ENCODE results near the gene LETM1. TPM values are rescaled to one million over a fixed set of nuclear protein-coding genes. Genes with fewer than 3 reads are reported as not detected.

LETM1 gene
- total and polyA plus RNA-seq, 8 donors, result 5.3 to 255 (median 52.1) TPM

- Histone ChIP-seq H3K36me3 (no peaks in the 10 kb centered on the region), H3K27ac (peak overlapping the region in 1 of 5 donors; percentile 43), H3K4me1 (peaks cover 23 to 45% (median 36%) of the 10 kb centered on the region in 4 donors), H3K27me3 (peaks cover 0 to 71% (median 16%) of the 10 kb centered on the region in 3 donors), H3K4me3 (peak overlapping the region; percentile 9 to 39 (median 28)), H3K9me3 (no peaks in the 10 kb centered on the region)
- intact Hi-C loops (cut with DNase I; ENCODE audit: low total_unique reads), result no loop called here
- DNase-seq, result peak; percentile 37 to 86
- TF ChIP-seq CTCF (IDR thresholded peaks at IDR 0.05), result peak in 1 of 7 experiments; percentile 10
- no peak for TF ChIP-seq POLR2AphosphoS5 (IDR thresholded peaks at IDR 0.05)
- no peak for TF ChIP-seq POLR2A (IDR thresholded peaks at IDR 0.05)
- WGBS, 5 donors, result 0 to 10% (median 8%) methylated on average over 1 to 36 of the region's 36 CpGs
These were observed 92.3 kb downstream of the LETM1 start for GRCh38 chr4:1763550-1764080.

- intact Hi-C loops (cut with DNase I; ENCODE audit: low total_unique reads), result no loop called here
- H3K4me1 ChIP-seq, result peaks cover 23 to 42% (median 32%) of the 10 kb centered on the region in 4 donors
- WGBS, 5 donors, result 24 to 31% (median 29%) methylated on average over 15 to 31 of the region's 31 CpGs
- no peaks in the 10 kb centered on the region for H3K9me3 ChIP-seq
- H3K4me3 ChIP-seq, result peak overlapping the region; percentile 9 to 39 (median 28)
- peak overlapping the region in 1 of 5 donors; percentile 43 for H3K27ac ChIP-seq
- TF ChIP-seq POLR2A (IDR thresholded peaks at IDR 0.05) (no peak), EP300 (IDR thresholded peaks at IDR 0.05) (no peak), POLR2AphosphoS5 (IDR thresholded peaks at IDR 0.05) (no peak), CTCF (IDR thresholded peaks at IDR 0.05) (no peak)
- H3K36me3 ChIP-seq, result no peaks in the 10 kb centered on the region
- DNase-seq, result no peak
- H3K27me3 ChIP-seq, result peaks cover 0 to 66% (median 16%) of the 10 kb centered on the region in 3 donors
These were observed 92.8 kb downstream of the LETM1 start for GRCh38 chr4:1763070-1763549.

DNA sequence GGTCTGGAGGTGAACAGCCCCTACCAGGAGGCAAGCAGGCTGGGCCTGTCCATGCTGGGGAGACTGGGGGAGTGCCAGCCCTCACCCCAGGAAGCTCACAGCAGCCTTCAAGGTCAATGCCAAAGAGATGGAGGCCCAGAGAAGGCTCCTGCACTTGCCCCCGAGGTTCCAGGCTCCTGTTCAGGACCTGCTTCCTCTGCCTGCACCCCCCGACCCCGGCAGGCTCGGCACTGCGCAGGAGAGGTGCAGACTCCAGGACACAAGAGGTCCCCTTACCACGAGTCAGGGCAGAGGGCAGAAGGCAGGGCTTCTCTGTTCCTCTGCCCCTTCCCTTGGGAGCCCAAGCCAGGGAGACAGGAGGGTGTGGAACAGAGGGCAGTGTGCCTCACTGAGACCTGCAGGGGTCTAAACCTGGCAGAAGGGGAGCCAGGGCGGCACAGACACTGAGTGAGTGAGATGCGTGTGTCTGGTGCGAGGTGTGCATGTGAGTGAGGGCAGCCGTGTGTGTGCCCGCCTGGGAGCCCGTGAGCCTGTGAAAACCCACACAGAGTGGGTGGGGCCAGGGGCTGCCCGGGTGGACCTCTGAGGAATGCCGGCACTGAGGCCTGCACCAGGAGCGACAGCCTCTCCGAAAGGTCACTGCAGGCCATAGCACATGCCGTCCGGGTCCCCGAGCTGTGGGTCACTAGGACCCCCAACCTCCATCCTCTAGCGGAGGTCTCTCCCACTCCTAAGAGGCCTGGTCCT lies 93.5 kb downstream of the LETM1 start:
- intact Hi-C loops (cut with DNase I; ENCODE audit: low total_unique reads), result no loop called here
- WGBS, 5 donors, result 80 to 86% (median 85%) methylated on average over 13 to 20 of the region's 20 CpGs
- DNase-seq, result no peak
- peaks cover 17 to 36% (median 26%) of the 10 kb centered on the region in 4 donors for H3K4me1 ChIP-seq
- no peak overlapping the region for H3K27ac ChIP-seq
- no peaks in the 10 kb centered on the region for H3K36me3 ChIP-seq
- TF ChIP-seq CTCF (IDR thresholded peaks at IDR 0.05), result no peak
- TF ChIP-seq POLR2AphosphoS5 (IDR thresholded peaks at IDR 0.05), result no peak
- no peak for TF ChIP-seq EP300 (IDR thresholded peaks at IDR 0.05)
- TF ChIP-seq POLR2A (IDR thresholded peaks at IDR 0.05), result no peak
- peaks cover 0 to 59% (median 16%) of the 10 kb centered on the region in 3 donors for H3K27me3 ChIP-seq
- H3K4me3 ChIP-seq, result no peak overlapping the region
- no peaks in the 10 kb centered on the region for H3K9me3 ChIP-seq

Other genes starting within 250 kb of the LETM1 start
- gene FAM53A, start 171.8 kb downstream of the LETM1 start, total RNA-seq, result under 1 TPM in 1 of 5 donors, not detected in 4; 0.73 TPM
- 1 to 10 TPM; 1.4 to 2.8 (median 2.1) TPM for gene FAM53A, start 171.8 kb downstream of the LETM1 start, polyA plus RNA-seq
- gene SLBP, start 143.8 kb downstream of the LETM1 start, total RNA-seq, result 100 to 1,000 TPM in 3 of 5 donors, 10 to 100 TPM in 2; 28.3 to 163 (median 100) TPM
- gene SLBP, start 143.8 kb downstream of the LETM1 start, polyA plus RNA-seq, result 10 to 100 TPM; 30.9 to 35.6 (median 32.5) TPM
- 100 to 1,000 TPM in 2 of 5 donors, 10 to 100 TPM in 2, 1 to 10 TPM in 1; 9.9 to 171 (median 41.6) TPM for gene TMEM129, start 134.8 kb downstream of the LETM1 start, total RNA-seq
- gene TMEM129, start 134.8 kb downstream of the LETM1 start, polyA plus RNA-seq, result 10 to 100 TPM; 13.7 to 29.9 (median 19.1) TPM
- gene TACC3, start 134.6 kb downstream of the LETM1 start, total RNA-seq, result 10 to 100 TPM in 4 of 5 donors, 1 to 10 TPM in 1; 9.5 to 74.1 (median 30.9) TPM
- gene TACC3, start 134.6 kb downstream of the LETM1 start, polyA plus RNA-seq, result 10 to 100 TPM in 2 of 3 donors, 1 to 10 TPM in 1; 7.2 to 22.7 (median 14.3) TPM
- gene FGFR3, start 62.9 kb downstream of the LETM1 start, total RNA-seq, result 100 to 1,000 TPM in 1 of 5 donors, 10 to 100 TPM in 4; 20.0 to 530 (median 30.3) TPM
- 10 to 100 TPM in 1 of 3 donors, 1 to 10 TPM in 2; 1.2 to 84.1 (median 2.7) TPM for gene FGFR3, start 62.9 kb downstream of the LETM1 start, polyA plus RNA-seq
- 100 to 1,000 TPM in 2 of 5 donors, 10 to 100 TPM in 3; 55.6 to 176 (median 66.1) TPM for gene NSD2, start 15.2 kb upstream of the LETM1 start, total RNA-seq
- gene NSD2, start 15.2 kb upstream of the LETM1 start, polyA plus RNA-seq, result 10 to 100 TPM in 1 of 3 donors, 1 to 10 TPM in 2; 4.9 to 10.5 (median 9.4) TPM
- gene NELFA, start 152.8 kb upstream of the LETM1 start, total RNA-seq, result 10 to 100 TPM in 4 of 5 donors, 1 to 10 TPM in 1; 5.8 to 82.9 (median 21.0) TPM
- gene NELFA, start 152.8 kb upstream of the LETM1 start, polyA plus RNA-seq, result 10 to 100 TPM; 13.6 to 28.5 (median 15.5) TPM
- gene NAT8L, start 203.2 kb upstream of the LETM1 start, total RNA-seq, result under 1 TPM in 1 of 5 donors, not detected in 4; 0.73 TPM
- gene NAT8L, start 203.2 kb upstream of the LETM1 start, polyA plus RNA-seq, result under 1 TPM; 0.31 to 0.55 (median 0.46) TPM

Data from stomach (tissue), 9 donors.